OCI-M2 (cell line): ENCODE measurements around the gene UBE2Q1.

ENCODE experiments used
- DNase-seq: peaks from one replicate; lab custom pipeline; 2025; ENCODE audit not compliant: unreplicated experiment; lab: John Stamatoyannopoulos, UW

UBE2Q1 gene

DNA sequence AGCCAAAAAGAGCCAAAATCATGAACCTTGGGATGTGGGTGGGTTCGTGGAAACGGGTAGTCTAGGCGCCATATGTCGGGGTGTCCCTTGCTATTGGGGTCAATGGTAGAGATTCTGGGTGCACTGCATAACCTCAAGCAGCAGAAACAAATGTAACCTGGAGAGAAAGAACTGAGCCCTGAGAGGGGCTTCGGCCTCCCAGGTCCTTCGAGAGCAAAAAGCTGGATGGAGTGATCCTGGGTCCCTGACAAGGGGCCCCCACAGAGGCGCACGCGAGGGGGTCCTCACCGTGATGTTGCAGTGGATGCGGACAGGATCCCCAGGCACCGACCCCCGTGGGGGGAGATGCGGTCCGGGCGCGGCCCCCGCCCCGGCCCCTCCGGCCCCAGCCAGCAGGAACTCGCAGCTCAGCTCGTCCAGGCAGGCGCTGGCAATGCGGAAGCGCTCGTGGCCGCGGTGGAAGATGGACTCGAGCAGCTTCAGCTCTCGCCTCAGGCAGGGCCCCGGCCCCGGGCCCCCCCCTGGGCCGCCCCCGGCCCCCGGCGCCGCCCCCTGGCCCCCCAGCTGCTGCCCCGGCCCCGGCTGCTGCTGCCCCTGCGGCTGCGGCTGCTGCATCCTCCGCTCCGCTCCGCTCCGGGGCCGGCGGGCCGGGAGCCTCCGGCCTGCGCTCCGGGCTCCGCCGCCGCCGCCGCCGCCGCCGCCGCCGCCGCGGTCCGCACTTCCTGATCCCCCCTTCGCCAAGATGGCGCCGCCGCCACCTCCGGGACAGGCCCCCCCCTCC is at the start of gene UBE2Q1:
TSS of gene UBE2Q1 (minus strand) at position 724 of the 781 bp plus-strand sequence. CDS start at position 615, 109 bp downstream.
- no peak for DNase-seq

DNA sequence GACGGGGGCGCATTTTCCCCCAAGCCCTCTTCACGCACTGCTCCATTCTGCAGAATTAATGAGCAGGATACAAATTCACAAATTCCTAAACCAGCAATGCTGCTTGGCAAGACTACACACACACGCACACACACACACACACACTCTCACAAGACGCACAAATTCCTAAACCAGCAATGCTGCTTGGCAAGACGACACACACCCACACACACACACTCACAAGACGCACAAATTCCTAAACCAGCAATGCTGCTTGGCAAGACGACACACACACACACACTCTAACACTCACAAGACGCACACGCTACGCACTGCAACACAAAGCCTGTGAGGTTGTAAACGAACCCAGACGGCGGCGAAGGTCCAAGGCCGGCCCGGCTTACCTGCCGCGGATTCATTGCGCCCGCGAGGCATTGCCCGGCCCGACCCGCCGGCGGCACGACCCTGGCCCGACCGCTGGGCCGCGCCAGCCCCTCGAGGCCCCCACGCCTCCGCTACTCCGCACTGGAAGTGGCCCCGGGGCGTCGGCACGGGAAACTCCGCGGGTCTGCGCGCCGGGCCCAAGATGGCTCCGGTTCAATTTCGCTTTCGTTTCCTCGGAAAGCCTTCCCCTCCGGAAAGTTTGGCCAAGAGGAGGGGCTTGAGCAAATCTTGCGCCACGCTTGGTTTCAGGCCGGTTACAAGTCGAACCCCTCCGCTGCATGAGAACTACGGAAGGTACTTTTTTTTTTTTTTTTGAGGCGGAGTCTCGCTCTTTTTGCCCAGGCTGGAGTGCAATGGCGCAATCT is 49.3 kb upstream of the UBE2Q1 start, which contains the start of gene ADAR:
TSS of gene ADAR (minus strand) at position 578 of the 788 bp plus-strand sequence. CDS start at position 398, 180 bp downstream.
- no peak for DNase-seq

DNA sequence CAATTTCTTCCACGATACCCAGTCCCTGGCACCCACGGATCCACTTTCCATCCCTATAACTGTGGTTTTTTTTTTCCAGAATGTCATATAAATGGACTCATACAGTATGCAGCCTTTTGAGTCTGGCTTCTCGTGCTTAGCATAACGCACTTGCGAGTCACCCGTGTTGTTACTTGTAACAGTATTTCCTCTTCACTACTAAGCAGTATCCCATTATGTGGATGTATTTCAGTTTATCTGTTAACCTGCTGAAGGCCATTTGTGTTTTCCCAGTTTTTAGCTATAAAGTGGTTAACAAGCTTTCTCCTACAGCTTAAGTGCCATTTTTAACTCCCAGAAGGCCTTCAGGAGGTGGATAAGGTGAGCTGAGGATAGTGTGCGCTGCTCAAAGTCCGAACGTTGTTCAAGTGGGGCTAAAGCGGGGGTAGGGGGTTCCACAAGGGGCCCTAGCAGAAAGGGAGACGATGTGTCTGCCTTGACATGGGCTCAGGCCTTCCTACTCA is 48.7 kb upstream of the UBE2Q1 start:
- DNase-seq: no peak

DNA sequence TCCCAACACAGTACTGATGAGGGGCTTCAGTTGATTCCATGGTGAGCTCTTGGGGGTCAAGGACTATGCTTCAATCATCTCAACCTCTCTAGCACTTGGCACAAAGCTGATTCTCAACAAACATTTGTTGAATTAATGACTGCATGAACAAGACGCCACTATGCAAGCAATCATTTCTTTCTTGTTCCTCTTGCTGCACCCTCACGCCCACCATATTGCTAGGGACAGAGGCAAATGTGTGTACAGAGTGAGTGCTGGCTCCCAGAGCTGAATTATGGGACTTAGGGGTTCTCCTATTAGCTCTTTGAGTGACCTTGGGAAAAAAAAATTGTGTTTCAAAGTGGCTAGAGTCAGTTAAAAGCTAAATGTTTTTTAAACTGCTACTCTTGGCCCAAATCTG is 47.1 kb upstream of the UBE2Q1 start:
- DNase-seq: no peak

DNA sequence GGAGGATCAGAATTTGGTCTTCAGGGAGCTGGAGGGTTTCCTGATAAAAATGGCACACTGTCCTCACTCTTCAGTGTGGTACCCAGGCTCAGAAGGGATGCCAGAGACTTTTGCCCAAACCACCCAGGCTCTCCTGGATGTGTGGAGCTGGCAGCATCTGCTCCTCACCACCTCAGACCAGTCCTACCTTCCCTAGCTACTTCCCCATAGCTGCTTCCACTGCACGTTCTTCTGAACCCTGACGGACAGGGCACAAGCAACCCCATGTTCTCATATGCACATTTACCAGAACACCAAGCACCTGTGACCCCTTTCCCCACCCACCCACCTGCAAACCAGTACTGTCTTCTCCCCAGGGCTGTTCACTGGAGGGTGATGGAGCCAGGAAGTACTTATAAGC is 44.9 kb upstream of the UBE2Q1 start:
- no peak for DNase-seq

DNA sequence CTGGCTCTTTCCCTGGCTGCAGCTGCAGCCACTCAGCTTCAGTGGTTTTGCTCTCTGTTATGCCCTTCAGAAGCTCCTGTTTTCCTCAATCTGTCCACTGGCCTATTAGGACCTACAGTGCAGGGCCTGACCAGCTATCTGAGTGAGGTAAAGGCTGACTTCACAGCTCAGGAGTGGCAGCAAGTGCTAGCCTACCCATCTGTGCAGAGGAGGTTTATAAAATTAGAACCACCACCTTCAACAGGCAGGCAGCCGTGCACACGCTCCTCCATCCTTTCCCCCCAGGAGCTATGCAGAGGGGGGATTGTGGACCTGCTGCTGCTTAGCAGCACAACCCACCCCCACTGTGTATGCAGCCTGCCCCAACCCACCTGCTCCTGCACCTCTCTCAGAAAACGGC is 41.2 kb upstream of the UBE2Q1 start:
- no peak for DNase-seq

DNA sequence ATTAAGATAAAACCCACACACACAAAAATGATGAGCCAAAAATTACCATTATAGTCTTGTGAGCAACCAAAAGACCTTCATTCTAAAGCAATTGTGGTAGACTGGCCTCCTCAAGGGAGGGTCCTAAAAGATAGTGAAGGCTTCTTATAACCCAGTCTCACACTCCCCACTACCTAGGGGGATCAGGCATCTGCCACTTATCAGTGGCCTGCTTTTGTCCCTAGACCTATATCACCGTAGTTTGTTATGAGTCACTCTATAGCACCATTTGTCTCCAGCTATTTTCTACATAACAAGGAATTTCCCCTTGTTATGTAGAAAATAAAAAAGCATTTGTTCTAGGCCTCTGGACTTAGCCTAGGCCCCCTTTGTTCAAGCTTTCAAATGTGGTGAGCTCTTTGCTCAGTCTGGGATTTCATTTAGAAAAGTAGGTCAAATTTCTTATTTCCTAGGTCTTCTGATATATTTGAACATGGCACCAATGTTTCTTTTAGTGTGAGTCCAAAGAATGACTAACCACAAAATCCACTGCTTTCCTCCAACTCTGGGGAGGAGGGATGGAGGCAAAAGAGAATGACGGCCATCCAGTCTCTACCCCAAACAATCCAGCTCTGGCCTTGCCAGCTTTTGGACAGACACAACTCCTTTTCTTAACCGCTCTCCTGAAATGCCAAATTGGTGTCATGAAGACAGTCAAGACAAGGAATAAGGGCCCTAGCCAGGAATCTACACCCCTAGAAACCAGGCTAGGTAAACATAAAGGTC is 40.6 kb upstream of the UBE2Q1 start:
- DNase-seq: no peak

DNA sequence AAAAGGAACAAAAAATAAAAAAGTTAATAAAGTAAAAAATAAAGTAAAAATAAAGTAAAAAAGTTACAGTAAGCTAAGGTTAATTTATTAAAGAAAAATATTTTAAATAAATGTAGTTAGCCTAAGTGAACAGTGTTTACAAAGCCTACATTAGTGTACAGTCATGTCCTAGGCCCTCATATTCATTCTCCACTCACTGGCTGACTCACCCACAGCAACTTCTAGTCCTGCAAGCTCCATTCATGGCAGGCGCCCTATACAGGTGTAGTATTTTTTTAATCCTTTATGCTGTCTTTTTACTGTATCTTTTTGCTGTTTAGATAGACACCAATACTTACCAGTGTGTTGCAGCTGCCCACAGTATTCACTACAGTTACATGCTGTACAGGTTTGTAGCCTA is 37.2 kb upstream of the UBE2Q1 start:
- no peak for DNase-seq

DNA sequence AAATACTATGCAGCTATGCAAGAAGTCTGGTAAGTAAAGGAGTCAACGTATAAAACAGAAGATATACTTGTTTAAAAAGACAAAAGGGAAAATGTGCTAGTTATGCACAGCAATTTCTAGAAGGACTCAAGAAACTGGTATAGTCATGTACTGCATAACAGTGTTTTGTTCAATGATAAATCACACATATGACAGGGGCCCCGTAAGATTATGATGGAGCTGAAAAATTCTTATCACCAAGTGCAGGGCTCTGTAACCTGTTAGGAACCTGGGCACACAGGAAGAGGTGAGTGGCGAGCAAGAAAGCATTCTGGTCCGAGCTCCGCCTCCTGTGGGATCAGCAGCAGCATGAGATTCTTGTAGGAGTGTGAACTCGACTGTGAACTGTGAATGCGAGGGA is 36.3 kb upstream of the UBE2Q1 start:
- DNase-seq: no peak

DNA sequence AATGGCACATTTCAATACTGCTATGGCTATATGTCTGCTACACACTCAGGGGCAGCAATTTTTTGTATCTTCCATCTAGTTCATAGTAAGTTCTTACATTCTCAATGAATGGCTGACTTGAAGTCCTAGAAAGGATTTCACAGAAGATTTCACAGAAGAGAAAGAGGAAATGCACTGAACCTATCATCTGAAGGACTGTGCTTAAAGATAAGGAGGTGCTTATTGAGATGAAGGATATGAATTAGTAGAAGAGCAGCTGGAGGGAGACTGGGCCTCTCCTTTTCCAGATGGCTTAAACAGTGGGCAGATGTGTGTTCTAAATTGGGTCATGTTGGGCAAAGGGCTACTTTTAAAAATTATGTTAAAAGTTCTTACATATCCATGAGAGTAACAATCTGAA is 34.9 kb upstream of the UBE2Q1 start:
- no peak for DNase-seq

DNA sequence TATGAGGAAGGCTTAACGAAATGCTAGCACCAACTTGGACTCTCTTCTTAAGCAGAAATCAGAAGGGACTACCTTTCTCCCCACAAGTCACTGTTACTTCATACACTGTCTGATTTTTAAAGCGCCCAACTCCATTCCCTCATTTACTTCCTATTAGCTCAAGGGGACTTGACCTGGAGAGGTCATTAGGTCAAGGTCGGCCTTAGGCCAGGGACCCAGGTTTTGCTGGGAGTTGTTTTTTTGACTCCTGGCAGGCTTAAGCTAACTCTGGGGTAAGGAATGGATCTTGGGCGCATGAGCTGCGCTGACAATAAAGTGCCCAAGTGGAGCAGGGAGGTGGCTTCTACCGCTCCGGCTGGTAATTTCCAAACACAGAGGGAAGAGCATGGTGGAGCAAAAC is 32.7 kb upstream of the UBE2Q1 start:
- DNase-seq: no peak

DNA sequence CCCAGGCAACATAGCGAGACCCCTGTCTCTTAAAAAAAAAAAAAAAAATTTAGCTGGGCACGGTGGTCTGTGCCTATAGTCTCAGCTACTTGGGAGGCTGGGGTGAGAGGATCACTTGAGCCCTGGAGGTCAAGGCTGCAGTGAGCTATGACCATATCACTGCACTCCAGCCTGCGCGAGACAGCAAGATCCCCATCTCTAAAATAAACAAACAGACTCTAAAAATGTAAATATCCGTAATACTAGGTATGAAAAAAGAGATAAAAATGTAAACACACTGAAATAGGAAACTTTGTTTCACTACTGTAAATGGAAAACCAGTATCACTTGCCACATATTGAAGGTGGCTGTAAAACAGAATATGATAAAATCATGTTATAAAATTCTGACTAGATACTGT is 32.3 kb upstream of the UBE2Q1 start:
- no peak for DNase-seq

DNA sequence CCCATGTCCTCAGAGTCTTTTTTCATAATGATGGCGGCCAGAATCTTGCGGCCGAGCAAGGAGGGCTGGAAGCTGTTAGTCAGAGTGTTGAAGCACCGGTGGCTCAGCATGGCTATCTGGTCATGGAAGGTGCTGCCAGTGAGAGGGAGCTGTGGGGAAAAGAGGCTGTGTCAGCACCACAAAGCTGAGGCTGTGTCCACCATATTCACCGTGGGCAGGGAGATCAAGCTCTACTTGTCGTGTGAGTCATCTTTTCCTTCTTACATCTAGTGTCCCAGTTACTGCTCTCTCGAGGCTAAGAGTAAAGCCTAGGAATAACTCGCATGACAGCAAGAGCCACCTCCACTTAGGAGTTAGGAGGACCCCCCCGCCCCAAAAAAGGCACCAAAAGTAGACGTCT is 31.3 kb upstream of the UBE2Q1 start:
- DNase-seq: no peak

DNA sequence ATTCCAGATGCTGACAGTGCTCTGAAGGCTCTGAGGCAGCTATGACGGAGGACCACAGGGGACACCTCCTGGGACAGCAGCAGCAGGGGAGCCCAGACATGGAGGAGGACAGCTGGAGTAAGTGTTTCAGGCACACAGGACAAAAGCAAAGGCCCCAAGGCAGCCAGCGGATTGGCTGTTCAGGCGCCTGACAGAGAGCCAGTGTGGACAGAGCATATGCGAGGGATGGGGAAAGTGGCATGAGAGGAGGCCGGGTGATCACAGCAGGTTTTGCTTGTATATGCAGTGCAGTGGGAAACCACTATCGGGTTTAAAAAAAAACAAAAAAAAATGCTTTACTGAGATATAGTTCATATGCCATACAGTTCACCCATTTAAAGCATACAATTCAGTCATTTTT is 28.2 kb upstream of the UBE2Q1 start:
- no peak for DNase-seq

DNA sequence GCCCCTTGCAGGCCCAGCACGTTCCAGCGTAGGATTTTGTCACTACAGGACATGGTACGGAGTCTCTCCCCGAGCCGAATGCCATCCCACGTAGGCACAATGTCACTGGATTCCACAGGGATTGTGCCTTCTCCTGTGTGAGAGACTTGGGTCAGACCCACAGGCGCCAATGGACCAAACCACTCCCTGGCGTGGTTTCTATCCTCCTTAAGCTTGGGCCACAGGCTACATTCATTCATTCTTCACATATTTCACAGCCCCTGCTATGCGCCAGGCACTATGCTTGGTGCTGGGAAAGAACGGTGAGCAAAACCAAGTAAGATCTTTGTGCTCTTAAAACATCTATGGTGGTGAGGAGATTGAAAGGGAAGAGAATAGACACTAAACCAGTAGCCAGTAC is 27.8 kb upstream of the UBE2Q1 start:
- DNase-seq: no peak

DNA sequence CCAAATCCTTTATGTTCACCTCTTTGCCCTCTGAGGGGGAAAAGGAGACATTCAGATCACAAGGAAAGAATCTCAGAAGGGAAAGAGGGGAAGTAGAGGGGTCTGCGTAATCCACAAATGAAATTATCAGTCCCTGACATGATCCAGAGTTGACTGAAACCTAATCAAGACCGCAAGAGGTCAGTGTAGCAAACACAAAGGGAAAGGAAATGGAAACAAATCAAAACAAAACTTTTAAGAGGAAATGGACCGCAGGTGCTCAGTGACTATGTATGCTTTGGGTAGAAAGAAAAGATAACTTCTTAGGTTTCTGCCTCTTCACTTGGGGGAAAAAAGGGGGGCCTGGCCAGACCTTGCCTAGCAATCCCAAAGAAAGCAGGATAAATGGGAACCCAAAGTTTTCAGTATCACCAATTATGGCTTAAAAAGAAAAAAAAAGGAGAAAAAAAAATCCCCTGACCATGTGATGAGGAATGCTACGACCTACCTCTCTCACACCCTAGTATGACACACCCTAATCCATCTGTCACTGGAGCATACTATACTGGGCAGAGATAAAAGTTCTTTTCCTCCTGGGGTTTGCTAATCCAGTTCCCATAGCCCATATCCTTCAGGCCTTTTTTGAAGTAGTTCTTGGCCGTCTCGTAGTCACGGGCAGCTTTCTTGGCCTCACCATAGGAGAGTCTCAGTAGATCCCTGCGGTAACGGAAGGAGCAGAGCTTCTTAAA is 26.0 kb upstream of the UBE2Q1 start:
- no peak for DNase-seq

DNA sequence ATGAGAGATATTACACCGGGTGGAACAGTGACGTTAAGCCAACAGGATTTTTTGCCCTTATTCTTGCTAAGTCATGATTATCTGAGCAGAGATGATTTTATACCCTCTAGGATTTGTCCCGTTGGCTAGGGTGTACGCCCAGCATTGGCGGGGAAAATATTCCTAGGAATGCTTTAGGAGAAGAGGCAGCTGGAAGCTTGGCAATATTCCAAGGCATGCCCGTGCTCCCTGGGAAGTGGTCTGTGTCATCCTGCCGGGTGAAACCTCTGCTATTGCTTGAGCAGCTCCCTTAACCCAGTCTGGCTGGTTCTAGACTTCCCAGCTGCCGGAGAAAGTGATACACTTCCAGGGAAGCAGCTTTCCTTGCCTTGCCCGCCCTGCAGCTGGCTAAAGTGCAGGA is 25.3 kb upstream of the UBE2Q1 start:
- no peak for DNase-seq

DNA sequence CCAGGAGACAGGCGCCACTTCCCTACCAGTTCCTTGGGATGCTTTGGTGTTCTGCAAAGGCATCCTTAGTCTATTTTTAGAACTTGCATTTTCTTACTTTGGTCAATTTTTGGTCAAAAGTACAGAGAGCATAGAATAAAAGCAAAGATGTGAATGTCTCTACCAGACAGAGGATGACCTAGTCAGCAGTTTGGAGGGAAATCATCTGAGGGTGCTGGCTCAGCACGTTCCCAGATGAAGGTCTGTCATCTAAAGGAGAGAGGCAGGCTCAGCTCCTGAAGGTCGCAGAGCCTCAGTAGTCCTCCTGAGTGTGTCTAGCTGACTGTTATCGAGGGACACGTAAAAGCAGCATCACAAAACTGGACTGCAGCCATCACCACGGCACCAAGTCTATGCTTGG is 24.4 kb upstream of the UBE2Q1 start:
- DNase-seq: no peak

DNA sequence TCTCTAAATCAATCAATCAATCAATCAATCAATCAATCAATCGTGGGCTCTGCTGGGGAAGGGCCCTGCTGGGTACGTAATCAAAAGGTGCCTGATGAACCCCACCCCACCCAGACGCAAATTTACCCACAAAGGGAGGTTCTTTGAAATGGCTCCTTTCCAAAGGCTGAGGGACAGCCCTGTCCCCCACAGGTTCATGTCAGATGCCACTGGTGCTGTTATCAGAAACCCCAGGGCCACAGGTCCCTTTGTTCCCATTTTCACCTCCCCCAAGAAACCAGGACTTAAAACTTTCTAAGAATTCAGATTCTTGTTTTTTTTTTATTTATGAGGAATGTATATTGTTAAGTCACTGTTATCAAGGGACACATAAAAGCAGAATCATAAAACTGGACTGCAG is 23.3 kb upstream of the UBE2Q1 start:
- no peak for DNase-seq

DNA sequence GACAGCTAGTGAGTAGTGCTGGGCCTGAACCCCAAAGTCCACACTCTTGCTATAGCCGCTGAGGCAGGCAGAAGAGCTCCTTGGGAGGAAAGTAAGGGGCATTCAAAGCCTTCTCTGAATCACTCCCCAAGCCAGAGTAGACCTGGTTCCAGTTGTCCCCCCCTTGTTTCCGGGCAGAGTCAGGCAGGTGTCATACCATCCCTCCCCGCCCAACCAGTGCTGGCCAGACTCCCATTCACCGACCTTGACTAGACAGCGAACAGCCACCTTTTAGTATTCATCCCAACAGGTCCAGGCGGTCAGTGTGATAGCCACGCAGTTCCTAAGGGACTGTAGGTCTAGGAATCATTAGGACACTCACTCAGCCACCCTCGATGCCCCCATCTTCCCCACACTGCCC is 20.9 kb upstream of the UBE2Q1 start:
- no peak for DNase-seq

DNA sequence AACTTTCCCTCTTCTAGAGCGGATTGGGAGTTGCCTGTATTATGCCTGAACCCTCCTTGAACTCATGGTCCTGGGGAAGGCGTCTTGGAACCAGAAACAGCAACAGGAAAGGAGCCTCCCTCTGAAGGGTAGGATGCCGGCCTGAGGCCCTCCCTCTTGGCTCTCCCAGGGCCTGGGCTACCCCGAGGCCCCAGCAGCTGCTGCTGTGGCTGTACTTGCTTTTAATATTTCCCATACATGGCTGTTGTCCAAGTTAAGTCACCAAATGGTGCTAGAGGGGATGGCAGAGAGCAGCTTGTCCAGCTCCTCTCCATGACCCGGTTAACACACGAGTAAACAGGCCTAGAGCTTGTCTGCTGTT is 19.6 kb upstream of the UBE2Q1 start:
- no peak for DNase-seq
